Colonic mucosa (tissue), 4 donors: ENCODE results near the gene ARHGAP35. TPM values are rescaled to one million over a fixed set of nuclear protein-coding genes. Genes with fewer than 3 reads are reported as not detected.
"Not testable (repeated sequence)": the region's sequence is repeated elsewhere in the genome, so short reads cannot be mapped to it uniquely, and the experiment has no call there.

ENCODE experiments used
- DNase-seq: peaks from one replicate; pipeline ENCODE4 v3.0.0-alpha.2; 2020
- H3K27ac ChIP-seq: fragments of 200-600 bp; one replicate; pipeline ENCODE4 v1.8.0; 2021
- H3K27me3 ChIP-seq: fragments of 200-600 bp; one replicate; pipeline ENCODE4 v1.8.0; 2021
- H3K36me3 ChIP-seq: fragments of 200-600 bp; one replicate; pipeline ENCODE4 v1.8.0; 2021
- H3K4me1 ChIP-seq: fragments of 200-600 bp; one replicate; pipeline ENCODE4 v1.8.0; 2021; ENCODE audit warnings: mild to moderate bottlenecking
- H3K4me3 ChIP-seq: fragments of 200-600 bp; one replicate; pipeline ENCODE4 v1.8.0; 2021
- H3K9ac ChIP-seq, 2 donors: one replicate each; pipeline ENCODE4 v1.7.0; 2013; ENCODE audit warnings: control low read depth in 2 of 2, low read depth in 2 of 2, low read length in 2 of 2
- H3K9me3 ChIP-seq: fragments of 200-600 bp; one replicate; pipeline ENCODE4 v1.8.0; 2021
- CTCF ChIP-seq: fragments of 200-600 bp; IDR thresholded peaks from one replicate; pipeline ENCODE4 v1.8.0; 2022; ENCODE audit warnings: antibody characterized with exemption, mild to moderate bottlenecking
- intact Hi-C: fragments of 100-400 bp; cut with DNase I; formaldehyde crosslinking; loops from one replicate; pipeline ENCODE4 v1.14.1; 2022
- total RNA-seq, 2 donors: library from RNA; stranded (reverse); fragmentation: NEBNext Ultra II Directional in 1 of 2; extraction: Animal tissue kit (Norgen Biotek cat#: 25700) in 1 of 2; gene quantifications; one replicate each; pipeline ENCODE4 v1.2.1, GENCODE V29; 2021
- donor health status: healthy.
- donor health status: DM: no; HTN: no; CAD: no.
- donor health status: DM: no; HTN: no; CAD: no.

ARHGAP35 gene
- total RNA-seq, 2 donors from 2014 or later: 45.1 to 61.3 TPM

GRCh38 chr19:46852830-46853229 lies 8.0 kb upstream of the ARHGAP35 start:
- TF ChIP-seq CTCF: no peak
- Histone ChIP-seq H3K27me3 (no peaks in the 10 kb centered on the region), H3K36me3 (no peaks in the 10 kb centered on the region), H3K4me3 (no peak overlapping the region), H3K27ac (no peak overlapping the region), H3K4me1 (peaks cover 5% of the 10 kb centered on the region), H3K9me3 (no peaks in the 10 kb centered on the region), H3K9ac (no peak overlapping the region)
- intact Hi-C loops: no loop called here
- DNase-seq: no peak

GRCh38 chr19:46854698-46855097 lies 6.1 kb upstream of the ARHGAP35 start:
- intact Hi-C loops, H3K27me3 ChIP-seq, H3K27ac ChIP-seq, DNase-seq, H3K9ac ChIP-seq, H3K4me1 ChIP-seq, H3K9me3 ChIP-seq, H3K4me3 ChIP-seq, H3K36me3 ChIP-seq: not testable (repeated sequence)

- intact Hi-C loops: loop anchor here (2.0 kb wide), 1 partner anchor 134 kb away; no protein-coding TSS in a partner anchor
- Histone ChIP-seq H3K9ac (peak overlapping the region; percentile 16 to 58), H3K4me3 (peak overlapping the region; percentile 23), H3K36me3 (no peaks in the 10 kb centered on the region), H3K27me3 (no peaks in the 10 kb centered on the region), H3K9me3 (no peaks in the 10 kb centered on the region), H3K27ac (peak overlapping the region; percentile 29), H3K4me1 (peaks cover 5% of the 10 kb centered on the region)
- TF ChIP-seq CTCF: peak; percentile 72
- DNase-seq: peak; percentile 95
These were observed 4.5 kb upstream of the ARHGAP35 start for GRCh38 chr19:46856062-46857022.

- DNase-seq: peak; percentile 77
- intact Hi-C loops: loop anchor here (10.0 kb wide), 1 partner anchor 65 kb away; no protein-coding TSS in a partner anchor
These were observed 1.1 kb upstream of the ARHGAP35 start for GRCh38 chr19:46859637-46860124.

GRCh38 chr19:46860125-46860845 lies 512 bp upstream of the ARHGAP35 start:
- H3K9me3 ChIP-seq: no peaks in the 10 kb centered on the region

More at GRCh38 chr19:46859637-46860124, 1.1 kb upstream of the ARHGAP35 start:
- no peak overlapping the region for H3K9ac ChIP-seq
- no peaks in the 10 kb centered on the region for H3K36me3 ChIP-seq
- TF ChIP-seq CTCF: no peak
- no peaks in the 10 kb centered on the region for H3K27me3 ChIP-seq
- H3K27ac ChIP-seq: peak overlapping the region; percentile 96
- peak overlapping the region; percentile 90 for H3K4me3 ChIP-seq
- H3K9me3 ChIP-seq: no peaks in the 10 kb centered on the region
- peaks cover 12% of the 10 kb centered on the region for H3K4me1 ChIP-seq

More at GRCh38 chr19:46860125-46860845, 512 bp upstream of the ARHGAP35 start:
- TF ChIP-seq CTCF: no peak
- Histone ChIP-seq H3K36me3 (no peaks in the 10 kb centered on the region), H3K27ac (peak overlapping the region; percentile 96), H3K4me1 (peaks cover 12% of the 10 kb centered on the region), H3K9ac (peak overlapping the region; percentile 81 to 91), H3K4me3 (peak overlapping the region; percentile 90), H3K27me3 (no peaks in the 10 kb centered on the region)
- peak; percentile 98 for DNase-seq
- intact Hi-C loops: loop anchor here (10.0 kb wide), 1 partner anchor 65 kb away; no protein-coding TSS in a partner anchor
